GM23338 (cell line): Measurements from ENCODE around the gene TBC1D5. TPM values are rescaled to one million over a fixed set of nuclear protein-coding genes. Genes with fewer than 3 reads are reported as not detected.

Experiments used
- CREB1 ChIP-seq: fragments of 250-450 bp; sonication (Bioruptor Pico); IDR thresholded peaks from 2 replicates; pipeline ENCODE4 v1.5.0; 2020; ENCODE audit warnings: low read depth, mild to moderate bottlenecking, moderate library complexity
- CTCF ChIP-seq, 2 experiments: fragments of 200-600 bp in 1 of 2; sonication (generic) in 1 of 2; conservative IDR thresholded peaks; 2 replicates each; pipeline versions ENCODE4 v1.5.1 to v1.6.1; 2016 to 2017; ENCODE audit warnings: antibody characterized with exemption in 2 of 2, low read depth in 2 of 2, mild to moderate bottlenecking in 2 of 2, moderate library complexity in 1 of 2
- EZH2 ChIP-seq: fragments of 200-600 bp; sonication (generic); IDR thresholded peaks from one replicate; pipeline ENCODE4 v1.8.0; 2017; ENCODE audit warnings: antibody characterized with exemption, mild to moderate bottlenecking, low read depth; ENCODE audit not compliant: unreplicated experiment
- POLR2AphosphoS5 ChIP-seq: IDR thresholded peaks from 2 replicates; pipeline ENCODE4 v1.6.1; 2016; ENCODE audit warnings: antibody characterized with exemption, low read depth
- REST ChIP-seq: IDR thresholded peaks from one replicate; pipeline ENCODE4 v1.6.1; 2018; ENCODE audit warnings: antibody characterized with exemption; ENCODE audit not compliant: unreplicated experiment
- STAT1 ChIP-seq: IDR thresholded peaks from one replicate; pipeline ENCODE4 v1.6.1; 2016; ENCODE audit warnings: antibody characterized with exemption; ENCODE audit not compliant: unreplicated experiment
- ZNF114 ChIP-seq: fragments of 250-450 bp; sonication (Bioruptor Pico); IDR thresholded peaks from 2 replicates; pipeline ENCODE4 v1.5.0; 2020; ENCODE audit warnings: mild to moderate bottlenecking, moderate library complexity
- ZNF462 ChIP-seq: fragments of 250-450 bp; sonication (Bioruptor Pico); IDR thresholded peaks from 2 replicates; pipeline ENCODE4 v1.5.0; 2020; ENCODE audit warnings: mild to moderate bottlenecking, moderate library complexity
- polyA plus RNA-seq: library from polyadenylated mRNA; unstranded; fragments of >200 nt; fragmentation: Nextera tagmentation; extraction: Ambion mirVana; gene quantifications from 2 replicates; pipeline ENCODE4 v1.2.1, GENCODE V29; 2016
- total RNA-seq: library from RNA; depleted of rRNA; stranded (reverse); fragments of >200 nt; shearing (Covaris generic); gene quantifications from 2 replicates; pipeline ENCODE4 v1.2.3, GENCODE V29; 2014

TBC1D5 gene
- total and polyA plus RNA-seq, 2 experiments from 2014 or later, result 21.8 to 48.1 TPM

DNA sequence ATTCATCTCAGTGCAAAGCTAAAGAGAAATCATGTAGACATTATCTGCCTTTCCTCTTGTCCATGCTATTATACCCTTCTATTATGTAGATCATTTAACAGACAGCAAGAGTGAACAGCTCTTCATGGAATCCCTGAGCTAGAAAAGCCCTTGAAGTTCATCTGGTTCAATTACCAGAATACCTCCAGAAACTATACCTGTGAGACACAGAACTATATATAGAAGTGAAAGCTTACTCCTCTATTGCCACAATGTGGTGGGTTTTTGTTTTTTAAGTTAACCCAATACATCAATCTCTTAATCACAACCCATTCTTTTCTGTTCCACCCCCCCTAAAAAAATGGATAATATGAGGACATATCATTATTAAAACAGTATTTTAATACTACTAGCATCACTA is 510.0 kb downstream of the TBC1D5 start (continued):
- TF ChIP-seq ZNF462 (CRISPR knock-in tag) (no peak), CREB1 (CRISPR knock-in tag) (no peak), CTCF (conservative IDR thresholded peaks at IDR 0.05; ENCODE audit: low read depth in 2 of 2) (no peak), ZNF114 (no peak), EZH2 (no peak), STAT1 (no peak), REST (no peak), POLR2AphosphoS5 (no peak)
